IPS DF 4.7 (cell line): ENCODE data around the gene ARMC3.
A peak's percentile ranks its signal among the peaks of the same experiment; 100 is the strongest.
"Not testable (repeated sequence)": the region's sequence is repeated elsewhere in the genome, so short reads cannot be mapped to it uniquely, and the experiment has no call there.

Source experiments
- DNase-seq: peaks from one replicate; pipeline ENCODE4 v3.0.0-alpha.2; 2013; ENCODE audit warnings: low spot score; ENCODE audit errors: extremely low read depth

ARMC3 gene

DNA sequence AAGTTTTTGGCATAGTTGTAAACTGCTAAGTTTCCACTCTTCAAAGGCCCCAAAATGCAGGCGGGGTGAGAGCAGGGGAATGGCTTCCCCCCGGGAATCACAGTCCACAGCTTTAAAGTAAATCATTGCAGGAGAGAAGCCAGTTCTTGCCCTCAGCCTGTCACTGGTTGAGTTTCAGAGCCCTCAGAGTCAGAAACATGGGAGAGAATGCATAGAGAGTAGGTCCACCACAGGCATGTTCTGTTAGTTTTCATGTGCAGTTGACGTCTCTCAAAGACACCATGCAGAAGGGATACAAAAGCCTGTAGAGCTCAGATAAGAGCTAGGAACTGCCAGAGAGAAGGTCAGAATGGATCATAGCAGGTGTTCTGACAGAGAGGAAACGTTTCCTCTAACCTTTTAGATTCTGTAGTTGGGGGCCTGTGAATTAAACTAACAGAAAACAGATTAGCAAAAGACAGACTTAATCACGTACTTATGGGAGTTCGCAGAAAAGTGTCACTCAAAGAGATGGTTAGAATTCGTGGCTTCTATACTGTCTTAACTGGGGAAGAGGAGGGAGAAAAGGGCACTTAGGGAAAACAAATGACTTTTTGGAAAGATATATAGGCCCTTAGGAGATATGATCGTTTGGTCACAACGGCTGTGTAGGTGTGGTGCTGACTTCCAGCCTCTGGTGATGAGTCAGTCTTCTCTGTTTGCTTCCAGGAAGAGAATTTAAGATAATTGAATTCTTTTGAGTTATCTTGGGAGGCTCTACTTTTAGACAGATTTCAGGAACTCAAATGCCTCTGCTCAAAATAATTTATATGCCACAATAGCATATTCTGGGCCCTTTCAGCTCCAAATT, 119.6 kb downstream of the ARMC3 start:
- DNase-seq: no peak

DNA sequence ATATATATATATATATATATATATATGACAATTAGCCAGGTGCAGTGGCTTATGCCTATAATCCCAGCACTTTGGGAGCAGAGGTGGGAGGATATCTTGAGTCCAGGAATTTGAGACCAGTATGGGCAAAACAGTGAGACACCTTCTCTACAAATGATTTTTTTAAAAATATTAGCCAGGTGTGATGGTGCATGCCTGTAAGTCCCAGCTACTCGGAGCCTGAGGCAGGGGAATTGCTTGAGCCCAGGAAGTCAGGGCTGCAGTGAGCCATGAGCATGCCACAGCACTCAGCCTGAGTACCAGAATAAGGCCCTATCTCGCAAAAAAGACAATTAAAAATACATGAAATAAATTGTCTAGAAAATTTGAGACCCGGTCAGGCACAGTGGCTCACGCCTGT, 120.3 kb downstream of the ARMC3 start:
- no peak for DNase-seq

GRCh38 chr10:23051278-23051677, 123.4 kb downstream of the ARMC3 start:
- no peak for DNase-seq

GRCh38 chr10:23051855-23052331, 124.0 kb downstream of the ARMC3 start:
- no peak for DNase-seq

- DNase-seq: no peak
Observed at GRCh38 chr10:23053036-23053435, 125.2 kb downstream of the ARMC3 start.

- no peak for DNase-seq
Observed at GRCh38 chr10:23055424-23056185, 127.8 kb downstream of the ARMC3 start.

DNA sequence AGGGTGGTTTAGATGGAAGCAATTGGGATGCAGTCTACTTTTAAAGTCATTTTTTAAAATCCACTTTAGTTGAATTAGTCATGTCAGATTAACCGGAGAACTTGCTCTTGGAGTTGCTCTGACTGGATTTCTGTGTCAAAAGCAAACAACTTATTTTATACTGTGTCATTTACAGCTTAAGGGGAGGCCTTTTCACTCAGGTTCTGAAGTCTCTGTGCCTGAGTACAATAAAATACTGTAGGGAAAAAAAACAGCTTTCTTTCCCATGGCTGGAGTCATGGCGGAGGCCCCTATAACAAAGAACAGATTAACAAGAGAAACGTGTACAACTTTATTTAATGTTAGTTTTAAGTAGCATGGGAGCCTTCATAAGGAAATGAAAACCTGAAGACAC, 128.3 kb downstream of the ARMC3 start:
- DNase-seq: no peak

- DNase-seq: no peak
Observed at GRCh38 chr10:23058366-23058765, 130.5 kb downstream of the ARMC3 start.

DNA sequence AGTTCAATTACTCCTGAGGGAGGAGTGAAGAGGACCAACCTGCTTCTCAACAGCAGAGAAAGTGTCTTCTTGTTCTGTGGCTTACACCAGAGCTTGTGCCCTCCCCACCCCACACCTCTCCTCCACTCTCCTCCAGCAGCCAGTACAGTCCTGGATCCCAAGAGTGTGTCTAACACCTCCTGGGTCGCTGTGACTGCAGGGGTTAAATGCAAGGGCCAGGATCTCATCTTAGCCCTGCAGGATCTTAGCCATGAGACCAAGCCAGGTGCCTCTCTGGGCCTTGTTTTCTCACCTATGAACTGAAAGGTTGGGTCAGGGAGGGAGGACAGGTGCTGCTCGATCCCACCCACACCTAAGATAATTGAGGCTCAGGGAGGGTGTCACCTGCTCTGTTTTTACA, 133.1 kb downstream of the ARMC3 start:
- DNase-seq: no peak

DNA sequence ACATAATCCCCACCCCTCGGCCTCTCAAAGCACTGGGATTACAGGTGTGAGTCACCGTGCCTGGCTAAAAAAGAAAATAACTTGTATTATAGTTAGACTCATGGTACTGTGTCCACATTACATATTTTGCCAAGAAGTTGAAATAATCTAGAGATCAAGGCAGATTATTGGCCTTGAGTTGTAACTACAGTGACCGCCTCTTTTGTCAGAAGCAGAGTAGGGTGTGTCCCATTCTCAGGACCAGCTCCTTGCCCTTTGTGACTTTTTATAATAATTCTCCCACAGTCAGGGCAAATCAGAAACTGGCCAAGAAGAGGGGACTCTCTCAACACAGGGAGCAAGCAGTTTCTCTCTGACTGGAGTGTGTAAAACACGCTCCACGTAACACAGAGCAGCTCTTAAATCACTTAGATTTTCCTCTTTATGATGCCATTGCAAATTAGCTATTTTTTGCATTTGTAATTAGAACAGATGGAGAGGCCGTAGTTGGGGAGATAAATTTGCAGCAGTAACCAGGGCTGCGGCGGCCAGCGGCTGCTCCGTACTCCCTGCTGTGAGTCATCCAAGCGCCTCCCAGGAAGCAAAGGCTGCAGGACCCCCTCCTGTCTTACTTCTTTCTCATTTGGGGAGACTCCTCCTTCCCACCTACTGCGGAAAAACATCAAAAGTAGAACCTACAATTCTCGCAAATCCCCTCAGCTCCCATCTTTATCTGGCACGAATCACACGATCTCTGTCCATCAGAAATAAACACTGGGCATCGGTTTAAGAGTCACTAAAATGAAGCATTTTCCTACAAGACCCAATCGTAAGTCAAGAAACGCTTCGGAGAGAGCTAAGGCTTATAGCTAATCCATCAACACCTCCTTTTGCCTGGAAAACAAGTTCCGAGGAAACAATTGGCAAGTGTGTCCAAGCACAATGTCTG, 135.5 kb downstream of the ARMC3 start:
- DNase-seq: no peak

DNA sequence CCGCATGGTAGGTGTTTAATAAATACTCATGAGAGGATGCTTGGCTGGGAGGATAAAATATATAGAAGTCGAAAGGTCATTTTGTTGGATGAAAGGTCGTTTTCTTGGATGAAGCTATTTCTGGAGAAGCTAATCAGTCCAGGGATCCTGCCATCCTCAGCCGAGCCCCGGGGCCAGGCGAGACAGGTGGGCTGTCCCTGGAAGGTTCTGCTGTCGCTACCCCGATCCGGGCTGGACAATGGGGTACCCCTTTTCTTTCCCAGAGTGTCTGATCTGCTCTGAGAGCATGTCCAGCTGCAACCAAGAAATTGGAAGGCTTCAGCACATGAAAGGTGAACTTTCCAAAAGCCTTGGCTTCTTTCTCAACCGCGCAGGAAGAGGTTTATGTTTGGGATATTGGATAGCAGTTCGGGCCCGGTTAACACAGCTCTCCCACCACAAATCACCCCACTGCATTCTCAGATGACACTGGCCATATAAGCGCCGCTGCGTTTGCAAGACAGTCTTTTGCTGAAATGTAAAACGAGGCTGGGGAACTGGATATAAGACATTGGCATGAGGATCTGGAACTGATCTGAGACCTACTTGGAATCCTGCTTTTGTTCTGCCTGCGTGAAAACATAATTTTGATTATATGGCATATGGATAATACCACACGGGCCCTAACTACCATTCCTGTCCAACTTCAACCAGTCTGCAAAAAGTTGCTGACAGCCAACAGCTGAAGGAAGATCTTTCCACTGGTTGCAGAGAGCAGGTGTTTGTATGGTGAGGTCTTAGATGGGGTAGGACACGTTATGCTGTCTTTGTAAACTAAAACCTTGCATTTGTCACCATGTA, 136.3 kb downstream of the ARMC3 start:
- no peak for DNase-seq

DNA sequence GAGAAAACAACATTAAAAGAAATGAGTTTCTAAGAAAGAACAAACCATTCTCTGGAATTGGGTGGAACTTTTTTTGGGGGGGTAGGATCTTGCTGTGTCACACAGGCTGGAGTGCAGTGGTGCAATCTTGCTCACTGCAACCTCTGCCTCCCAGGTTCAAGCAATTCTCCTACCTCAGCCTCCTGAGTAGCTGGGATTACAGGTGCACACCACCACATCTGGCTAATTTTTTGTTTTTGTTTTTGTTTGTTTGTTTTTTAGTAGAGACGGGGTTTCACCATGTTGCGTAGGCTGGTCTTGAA, 136.9 kb downstream of the ARMC3 start:
- not testable (repeated sequence) for DNase-seq

DNA sequence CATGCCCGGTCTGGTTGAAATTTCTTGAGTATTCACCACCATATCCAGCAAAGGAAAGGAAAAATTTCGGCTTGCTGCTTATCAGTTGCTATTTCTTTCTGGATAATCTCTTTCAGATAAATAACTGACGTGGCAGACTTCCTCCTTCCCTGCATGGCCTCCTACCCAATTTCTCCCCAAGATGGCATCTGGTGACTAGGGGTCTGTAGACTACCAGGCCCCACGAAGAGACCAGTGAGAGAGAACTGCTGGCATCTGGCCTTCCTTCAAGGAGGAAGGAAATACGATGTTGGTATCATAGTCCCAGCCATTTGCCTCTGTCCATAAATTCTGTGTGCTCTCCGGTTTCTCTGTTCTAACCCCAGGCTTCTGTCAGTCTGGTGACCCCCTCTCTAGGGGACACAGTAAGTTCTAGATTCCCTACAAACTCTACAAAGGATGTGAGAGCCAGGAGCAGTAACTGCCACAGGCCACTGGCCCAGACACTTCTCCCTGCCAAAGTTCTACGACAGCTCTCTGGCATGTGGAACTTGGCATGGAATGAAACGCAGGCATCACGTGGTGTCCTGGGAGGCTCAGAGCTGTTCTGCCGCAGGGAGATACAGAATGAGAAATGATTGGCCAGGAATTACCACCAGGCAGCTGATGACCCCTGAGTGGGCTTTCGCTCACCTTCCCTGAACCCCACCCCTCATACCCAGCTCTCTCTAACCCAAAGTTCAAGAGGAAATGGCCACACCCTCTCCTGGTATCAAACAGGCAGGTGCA, 137.5 kb downstream of the ARMC3 start:
- DNase-seq: no peak

GRCh38 chr10:23067337-23067736, 139.5 kb downstream of the ARMC3 start:
- DNase-seq: no peak

- peak; percentile 71 for DNase-seq
Observed at GRCh38 chr10:23067939-23068775, 140.3 kb downstream of the ARMC3 start.

GRCh38 chr10:23069019-23069815, 141.4 kb downstream of the ARMC3 start:
- DNase-seq: no peak

- not testable (repeated sequence) for DNase-seq
Observed at GRCh38 chr10:23070092-23070912, 142.4 kb downstream of the ARMC3 start.

- no peak for DNase-seq
Observed at GRCh38 chr10:23070913-23071218, 143.0 kb downstream of the ARMC3 start.
